ENCODE results near the gene GLIPR1. TPM values are rescaled to one million over a fixed set of nuclear protein-coding genes. Genes with fewer than 3 reads are reported as not detected.

The GLIPR1 gene
- total RNA-seq, 1 experiment from 2014 or later = 0.13 TPM

DNA sequence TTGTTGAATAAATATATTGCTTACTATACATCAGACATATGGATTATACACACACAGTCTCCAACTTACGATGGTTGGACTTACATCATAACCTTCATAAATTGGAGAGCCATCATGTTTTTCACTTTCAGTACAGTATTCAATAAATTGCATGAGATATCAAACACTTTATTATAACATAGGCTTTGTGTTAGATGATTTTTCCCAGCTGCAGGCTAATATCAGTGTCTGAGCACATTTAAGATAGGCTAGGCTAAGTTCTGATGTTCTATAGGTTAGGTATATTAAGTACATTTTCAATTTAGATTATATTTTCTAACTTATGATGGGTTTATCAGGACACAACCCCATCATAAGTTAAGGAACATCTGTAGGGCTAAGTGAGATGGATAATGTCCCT is 48.8 kb downstream of the GLIPR1 start:
- H2BK20ac ChIP-seq (ENCODE audit: low read depth, low read length, poor library complexity, severe bottlenecking) = no peak overlapping the region
- H3K4ac ChIP-seq (ENCODE audit: low read depth, low read length) = no peak overlapping the region
- no peak overlapping the region for H2BK120ac ChIP-seq (ENCODE audit: low read depth, low read length, poor library complexity, severe bottlenecking)
- no peak overlapping the region for H4K5ac ChIP-seq (ENCODE audit: insufficient read length, low read depth, low read length)
- H3K14ac ChIP-seq (ENCODE audit: insufficient read depth, low read length) = no peak overlapping the region
- H4K8ac ChIP-seq (replicated peaks; ENCODE audit: insufficient read length, low read depth, low read length) = no peak overlapping the region
- Mint-ChIP-seq H3K27ac (no peak overlapping the region), H3K4me3 (no peak overlapping the region), H3K27me3 (ENCODE audit: low read depth) (no peaks in the 10 kb centered on the region), H3K36me3 (ENCODE audit: insufficient read depth in 1 of 3, low read depth in 3 of 3) (no peaks in the 10 kb centered on the region), H3K9me3 (no peaks in the 10 kb centered on the region; a peak in 1 of 5 replicates), H3K4me1 (peaks cover 7 to 19% of the 10 kb centered on the region in 2 experiments)
- no peak overlapping the region for H2AK5ac ChIP-seq (ENCODE audit: insufficient read length, low read length)
- H3K23ac ChIP-seq (ENCODE audit: insufficient read length, low read depth, low read length) = no peak overlapping the region
- no peak overlapping the region for H4K91ac ChIP-seq (ENCODE audit: insufficient read length, low read depth, low read length)
- H3K56ac ChIP-seq (ENCODE audit: insufficient read length, low read depth, low read length) = no peak overlapping the region
- no CpG with 5 or more reads among the region's 1 CpG for WGBS (ENCODE audit: extremely low coverage, insufficient read length, low lambda C conversion rate)
- H2BK12ac ChIP-seq (ENCODE audit: insufficient read length, low read depth, low read length) = no peak overlapping the region
- H3K4me1 ChIP-seq (ENCODE audit: insufficient read depth, low read length) = no peaks in the 10 kb centered on the region
- no peak overlapping the region for H3K4me2 ChIP-seq (ENCODE audit: insufficient read depth, insufficient read length, low read length)
- H4K20me1 ChIP-seq (ENCODE audit: control insufficient read depth, insufficient read depth, insufficient read length) = no peaks in the 10 kb centered on the region
- H3K79me1 ChIP-seq (ENCODE audit: insufficient read depth, low read depth, low read length, poor library complexity, severe bottlenecking) = no peaks in the 10 kb centered on the region
- no peak overlapping the region for H3K27ac ChIP-seq (ENCODE audit: insufficient read length, low read depth, low read length)
- H3K27me3 ChIP-seq (ENCODE audit: insufficient read depth, low read length) = no peaks in the 10 kb centered on the region
- no peaks in the 10 kb centered on the region for H3K23me2 ChIP-seq (ENCODE audit: insufficient read length, low read depth, low read length, poor library complexity, severe bottlenecking)
- no peak overlapping the region for H2BK15ac ChIP-seq (ENCODE audit: low read depth, low read length)
- DNase-seq = no peak
- H2AFZ ChIP-seq (ENCODE audit: low read length) = no peak overlapping the region
- no peak overlapping the region for H2BK5ac ChIP-seq (ENCODE audit: insufficient read length, low read length)
- H3T11ph ChIP-seq (ENCODE audit: low read length) = no peak overlapping the region
- no peak overlapping the region for H3K9ac ChIP-seq (ENCODE audit: extremely low read depth, insufficient read length, low read length)
- no peak overlapping the region for H3K18ac ChIP-seq (ENCODE audit: insufficient read length, low read depth, low read length)
- TF ChIP-seq, protein P1, sequence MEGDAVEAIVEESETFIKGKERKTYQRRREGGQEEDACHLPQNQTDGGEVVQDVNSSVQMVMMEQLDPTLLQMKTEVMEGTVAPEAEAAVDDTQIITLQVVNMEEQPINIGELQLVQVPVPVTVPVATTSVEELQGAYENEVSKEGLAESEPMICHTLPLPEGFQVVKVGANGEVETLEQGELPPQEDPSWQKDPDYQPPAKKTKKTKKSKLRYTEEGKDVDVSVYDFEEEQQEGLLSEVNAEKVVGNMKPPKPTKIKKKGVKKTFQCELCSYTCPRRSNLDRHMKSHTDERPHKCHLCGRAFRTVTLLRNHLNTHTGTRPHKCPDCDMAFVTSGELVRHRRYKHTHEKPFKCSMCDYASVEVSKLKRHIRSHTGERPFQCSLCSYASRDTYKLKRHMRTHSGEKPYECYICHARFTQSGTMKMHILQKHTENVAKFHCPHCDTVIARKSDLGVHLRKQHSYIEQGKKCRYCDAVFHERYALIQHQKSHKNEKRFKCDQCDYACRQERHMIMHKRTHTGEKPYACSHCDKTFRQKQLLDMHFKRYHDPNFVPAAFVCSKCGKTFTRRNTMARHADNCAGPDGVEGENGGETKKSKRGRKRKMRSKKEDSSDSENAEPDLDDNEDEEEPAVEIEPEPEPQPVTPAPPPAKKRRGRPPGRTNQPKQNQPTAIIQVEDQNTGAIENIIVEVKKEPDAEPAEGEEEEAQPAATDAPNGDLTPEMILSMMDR (conservative IDR thresholded peaks at IDR 0.05) = no peak
- no peaks in the 10 kb centered on the region for H3K9me3 ChIP-seq (ENCODE audit: control insufficient read depth, low read depth, low read length)
- no peaks in the 10 kb centered on the region for H3K79me2 ChIP-seq (ENCODE audit: insufficient read depth, low read length)
